T-cell (primary cell): ENCODE data around the gene MCM3AP. TPM values are rescaled to one million over a fixed set of nuclear protein-coding genes. Genes with fewer than 3 reads are reported as not detected.
A peak's percentile ranks its signal among the peaks of the same experiment; 100 is the strongest.

Experiments used
- ATAC-seq, 4 experiments: fragments of 200-7000 bp in 3 of 4; fragments of 150-1000 bp in 1 of 4; cut with Tn5 transposase; replicated peaks in 1 of 4; 1 replicate in 3 of 4; 2 replicates in 1 of 4; pipeline ENCODE4 v1.10.0; 2021; ENCODE audit warnings: moderate library complexity in 3 of 4, mild to moderate bottlenecking in 2 of 4, moderate number of reproducible peaks in 1 of 4
- CTCF ChIA-PET, 2 donors: fragments of 300-600 bp; sonication (Branson Sonifier 250); formaldehyde crosslinking; loops; one replicate each; lab custom pipeline; 2022; ENCODE audit warnings: antibody characterized with exemption in 2 of 2; lab: Charles Lee
- POLR2A ChIA-PET, 2 donors: fragments of 300-600 bp; sonication (Branson Sonifier 250); formaldehyde crosslinking; loops; one replicate each; lab custom pipeline; 2022; ENCODE audit warnings: antibody characterized with exemption in 2 of 2; lab: Charles Lee
- DNase-seq, 35 experiments: peaks; one replicate each; pipeline versions ENCODE4 v3.0.0 to v3.0.0-alpha.2; 2013 to 2023
- H3K27ac ChIP-seq: one replicate; pipeline ENCODE4 v1.5.1; 2013; ENCODE audit warnings: low read length
- H3K27me3 ChIP-seq, 2 experiments: replicated peaks in 1 of 2; 1 replicate in 1 of 2; 2 replicates in 1 of 2; pipeline versions ENCODE4 v1.6.1 to v1.7.0; 2013; ENCODE audit warnings: low read length in 1 of 2, mixed read lengths in 1 of 2; ENCODE audit not compliant: control insufficient read depth in 2 of 2, insufficient read depth in 2 of 2; ENCODE audit errors: extremely low read depth in 1 of 2
- H3K36me3 ChIP-seq, 2 donors: 1 replicate in 1 of 2; 2 replicates in 1 of 2; pipeline versions ENCODE4 v1.6.1 to v1.7.0; 2013; ENCODE audit warnings: low read length in 1 of 2; ENCODE audit not compliant: control insufficient read depth in 2 of 2, insufficient read depth in 1 of 2; ENCODE audit errors: extremely low read depth in 1 of 2
- H3K4me1 ChIP-seq, 2 experiments: 1 replicate in 1 of 2; 2 replicates in 1 of 2; pipeline versions ENCODE4 v1.6.1 to v1.7.0; 2013; ENCODE audit warnings: low read length in 2 of 2, mixed read lengths in 1 of 2; ENCODE audit not compliant: insufficient read depth in 2 of 2, control insufficient read depth in 1 of 2; ENCODE audit errors: extremely low read depth in 1 of 2
- H3K4me3 ChIP-seq, 2 donors: 1 replicate in 1 of 2; 2 replicates in 1 of 2; pipeline versions ENCODE4 v1.5.1 to v1.7.0; 2013; ENCODE audit warnings: mild to moderate bottlenecking in 2 of 2, low read length in 1 of 2, moderate library complexity in 1 of 2; ENCODE audit not compliant: control insufficient read depth in 1 of 2; ENCODE audit errors: extremely low read depth in 1 of 2
- H3K9me3 ChIP-seq: 2 replicates; pipeline ENCODE4 v1.7.0; 2013
- H3K27ac Mint-ChIP-seq, 2 donors: one replicate each; pipeline ENCODE4 v1.8.0; 2020 to 2021; ENCODE audit warnings: mild to moderate bottlenecking in 2 of 2, mixed read lengths in 2 of 2
- H3K27me3 Mint-ChIP-seq, 2 donors: one replicate each; pipeline ENCODE4 v1.8.0; 2021 to 2022; ENCODE audit warnings: mixed read lengths in 2 of 2
- H3K36me3 Mint-ChIP-seq: one replicate; pipeline ENCODE4 v1.8.0; 2021; ENCODE audit warnings: mixed read lengths
- H3K4me1 Mint-ChIP-seq, 3 donors: one replicate each; pipeline ENCODE4 v1.8.0; 2020 to 2022; ENCODE audit warnings: mixed read lengths in 3 of 3, mild to moderate bottlenecking in 1 of 3
- H3K4me3 Mint-ChIP-seq, 3 donors: one replicate each; pipeline ENCODE4 v1.8.0; 2020 to 2022; ENCODE audit warnings: mild to moderate bottlenecking in 3 of 3, mixed read lengths in 3 of 3, moderate library complexity in 3 of 3
- H3K9me3 Mint-ChIP-seq, 3 donors: one replicate each; pipeline ENCODE4 v1.8.0; 2020 to 2022; ENCODE audit warnings: mixed read lengths in 3 of 3
- WGBS: methylation state at CpG from one replicate; pipeline ENCODE4 v1.1.5; 2013; ENCODE audit warnings: missing lambda C conversion rate; ENCODE audit not compliant: insufficient coverage; 5-methylcytosine and 5-hydroxymethylcytosine counted together
- total RNA-seq, 35 experiments: library from RNA in 6 of 35; stranded (reverse) in 6 of 35; fragments of 120-200 nt in 1 of 35; gene quantifications; one replicate each; pipeline versions ENCODE4 v1.2.1 to v1.2.4 and lab custom pipeline; 2013 to 2026

Gene MCM3AP
- total RNA-seq, 5 donors from 2014 or later (not counting 1 experiment from before 2014, with no cell fraction given): 126 to 180 (median 166) TPM

DNA sequence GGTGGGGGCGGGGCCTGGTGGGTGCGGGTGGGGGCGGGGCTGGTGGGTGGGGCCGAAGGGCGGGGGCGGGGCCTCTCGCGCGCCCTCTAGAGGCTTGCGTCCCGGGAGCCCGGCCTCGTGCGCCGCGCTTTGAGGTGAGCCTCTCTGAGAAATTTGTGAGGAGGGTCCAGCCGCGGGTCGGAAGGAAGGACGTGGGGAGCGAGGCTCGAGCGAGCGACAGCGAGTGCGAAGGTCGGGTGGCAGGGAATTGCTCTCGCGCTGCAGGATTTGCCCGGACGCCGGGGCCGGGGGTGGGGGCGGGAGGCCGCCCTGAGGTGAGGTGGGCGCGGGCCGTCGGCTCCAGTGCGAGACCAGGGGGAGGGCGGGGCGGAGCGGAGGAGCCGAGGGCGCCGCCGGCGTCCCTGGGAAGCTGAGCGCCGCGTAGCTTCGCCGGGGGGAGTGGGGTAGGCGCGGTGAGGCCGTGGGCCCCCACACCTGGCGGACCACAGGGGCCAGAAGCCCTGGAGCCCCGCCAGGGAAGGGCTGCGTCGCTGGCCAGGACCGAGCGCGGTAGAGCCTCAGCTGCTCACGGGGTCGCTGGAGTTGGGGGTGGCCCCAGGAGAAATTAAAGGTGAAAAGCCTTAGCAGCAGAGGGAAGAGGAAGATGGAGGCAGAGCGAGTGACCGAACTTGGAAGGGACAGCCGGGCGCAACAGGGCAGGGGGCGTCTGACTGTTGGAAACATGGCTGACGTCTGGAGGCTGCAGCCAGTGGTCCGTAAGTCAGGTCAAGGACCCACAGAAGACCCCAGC is 56.1 kb downstream of the MCM3AP start:
- Histone ChIP-seq H3K27ac (peak overlapping the region; percentile 1), H3K9me3 (no peaks in the 10 kb centered on the region), H3K4me3 (peak overlapping the region; percentile 50 to 64), H3K4me1 (peaks cover 2 to 32% of the 10 kb centered on the region in 2 experiments), H3K27me3 (no peaks in the 10 kb centered on the region), H3K36me3 (peaks cover 3 to 4% of the 10 kb centered on the region in 2 donors)
- Mint-ChIP-seq H3K4me1 (peaks cover 46 to 68% (median 57%) of the 10 kb centered on the region in 3 donors), H3K27me3 (no peaks in the 10 kb centered on the region), H3K27ac (peak overlapping the region; percentile 96), H3K9me3 (no peaks in the 10 kb centered on the region), H3K36me3 (peaks cover 23% of the 10 kb centered on the region), H3K4me3 (peak overlapping the region; percentile 84 to 95 (median 90))
- 3% methylated on average over 60 of the region's 72 CpGs for WGBS
- peak in 2 of 35 experiments; percentile 9 to 11 for DNase-seq
- peak; percentile 39 to 56 (median 46) for ATAC-seq
- POLR2A ChIA-PET: no interaction called here
- CTCF ChIA-PET: interaction anchor here in 1 of 2 donors (1.3 kb wide), 1 partner anchor 11 kb away, joined by 5 read pairs; no protein-coding TSS in a partner anchor

- Histone ChIP-seq H3K27ac (peak within 1 kb of the TSS; percentile 1), H3K4me3 (peak within 1 kb of the TSS; percentile 79 to 89), H3K4me1 (peaks cover 2 to 31% of the 10 kb centered on the region in 2 experiments), H3K27me3 (no peaks in the 10 kb centered on the region), H3K9me3 (no peaks in the 10 kb centered on the region), H3K36me3 (no peaks in the 10 kb centered on the region)
- Mint-ChIP-seq H3K36me3 (peaks cover 15% of the 10 kb centered on the region), H3K9me3 (no peaks in the 10 kb centered on the region), H3K4me3 (peak within 1 kb of the TSS; percentile 84 to 95 (median 90)), H3K27ac (peak within 1 kb of the TSS; percentile 96), H3K4me1 (peaks cover 42 to 66% (median 49%) of the 10 kb centered on the region in 3 donors), H3K27me3 (no peaks in the 10 kb centered on the region)
- ChIA-PET POLR2A (no interaction called here), CTCF (no interaction called here)
- ATAC-seq (peak; percentile 97), DNase-seq (peak; percentile 91 to 99 (median 97))
- under 1% methylated on average over 44 of the region's 77 CpGs for WGBS
Measured at GRCh38 chr21:46228345-46229051, 56.9 kb downstream of the MCM3AP start, which contains the start of gene LSS. LSS (minus strand) TSS chr21:46228774; CDS start chr21:46228745, 29 bp downstream.

DNA sequence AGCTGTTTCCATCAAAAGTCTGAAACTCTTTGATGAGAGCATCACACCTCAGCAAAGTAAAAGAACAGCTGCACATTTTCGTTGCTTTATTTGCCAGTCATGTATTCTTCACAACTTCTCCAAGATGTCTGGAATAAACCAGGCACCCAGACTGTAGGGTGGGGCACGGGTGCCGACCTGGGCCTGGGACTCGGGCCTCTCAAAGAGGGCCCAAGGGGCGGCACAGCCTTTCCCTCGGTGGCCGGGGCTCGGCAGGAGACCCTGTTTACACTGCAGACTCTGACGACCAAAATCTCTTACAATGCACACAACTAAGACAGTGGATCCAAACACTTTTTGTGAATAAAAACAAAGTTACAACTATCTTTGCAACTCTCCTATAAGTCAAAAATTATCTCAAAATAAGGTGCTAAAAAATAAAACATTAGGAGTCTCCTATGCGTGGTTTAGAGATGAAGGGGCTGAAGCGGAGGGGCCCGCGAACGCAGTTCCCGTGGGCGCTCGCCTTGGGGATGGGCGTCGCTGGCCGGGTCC is 57.5 kb downstream of the MCM3AP start:
- H3K27ac ChIP-seq: no peak overlapping the region
- CTCF ChIA-PET: no interaction called here
- H3K4me3 ChIP-seq: peak overlapping the region; percentile 79 to 89
- peak overlapping the region; percentile 44 to 59 for H3K27ac Mint-ChIP-seq
- peak overlapping the region; percentile 78 to 84 (median 83) for H3K4me3 Mint-ChIP-seq
- H3K27me3 Mint-ChIP-seq: no peaks in the 10 kb centered on the region
- 0% methylated on average over 16 of the region's 20 CpGs for WGBS
- peaks cover 10% of the 10 kb centered on the region for H3K36me3 Mint-ChIP-seq
- ATAC-seq (no peak), DNase-seq (peak in 2 of 35 experiments; percentile 10 to 17)
- H3K27me3 ChIP-seq: no peaks in the 10 kb centered on the region
- peaks cover 2 to 31% of the 10 kb centered on the region in 2 experiments for H3K4me1 ChIP-seq
- no peaks in the 10 kb centered on the region for H3K9me3 ChIP-seq
- peaks cover 42 to 61% (median 46%) of the 10 kb centered on the region in 3 donors for H3K4me1 Mint-ChIP-seq
- POLR2A ChIA-PET: no interaction called here
- H3K9me3 Mint-ChIP-seq: no peaks in the 10 kb centered on the region
- peaks cover 0 to 1% of the 10 kb centered on the region in 2 donors for H3K36me3 ChIP-seq

- peaks cover 42 to 61% (median 42%) of the 10 kb centered on the region in 3 donors for H3K4me1 Mint-ChIP-seq
- no peaks in the 10 kb centered on the region for H3K27me3 Mint-ChIP-seq
- Histone ChIP-seq H3K36me3 (peaks cover 0 to 7% of the 10 kb centered on the region in 2 donors), H3K27ac (no peak overlapping the region), H3K9me3 (no peaks in the 10 kb centered on the region), H3K4me3 (no peak overlapping the region), H3K27me3 (no peaks in the 10 kb centered on the region), H3K4me1 (peaks cover 2 to 31% of the 10 kb centered on the region in 2 experiments)
- peak overlapping the region; percentile 78 to 84 (median 83) for H3K4me3 Mint-ChIP-seq
- ChIA-PET POLR2A (no interaction called here), CTCF (no interaction called here)
- peak overlapping the region; percentile 44 to 59 for H3K27ac Mint-ChIP-seq
- no peak for DNase-seq
- H3K9me3 Mint-ChIP-seq: no peaks in the 10 kb centered on the region
- ATAC-seq: no peak
- WGBS: 71% methylated on average over 3 of the region's 4 CpGs
- peaks cover 10% of the 10 kb centered on the region for H3K36me3 Mint-ChIP-seq
Measured at GRCh38 chr21:46226920-46227599, 58.4 kb downstream of the MCM3AP start.

GRCh38 chr21:46226146-46226545 is 59.3 kb downstream of the MCM3AP start:
- peaks cover 2 to 31% of the 10 kb centered on the region in 2 experiments for H3K4me1 ChIP-seq
- peak overlapping the region in 1 of 2 donors; percentile 5 for H3K4me3 ChIP-seq
- no peak overlapping the region for H3K27ac ChIP-seq
- H3K27me3 ChIP-seq: no peaks in the 10 kb centered on the region
- Mint-ChIP-seq H3K4me1 (peaks cover 37 to 56% (median 37%) of the 10 kb centered on the region in 3 donors), H3K27me3 (no peaks in the 10 kb centered on the region), H3K4me3 (peak overlapping the region in 1 of 3 donors; percentile 84), H3K36me3 (peaks cover 15% of the 10 kb centered on the region), H3K27ac (no peak overlapping the region), H3K9me3 (no peaks in the 10 kb centered on the region)
- H3K9me3 ChIP-seq: no peaks in the 10 kb centered on the region
- WGBS: 100% methylated on average over 1 of the region's 1 CpG
- POLR2A ChIA-PET: no interaction called here
- DNase-seq: no peak
- CTCF ChIA-PET: no interaction called here
- H3K36me3 ChIP-seq: peaks cover 5 to 12% of the 10 kb centered on the region in 2 donors
- no peak for ATAC-seq
